Hepatocyte (in vitro differentiated cells): ENCODE data around the gene GLT8D1.

Experiments
- CTCF ChIP-seq: fragments of 200-600 bp; sonication (generic); IDR thresholded peaks from 2 replicates; pipeline ENCODE4 v1.5.1; 2016; ENCODE audit warnings: antibody characterized with exemption, mild to moderate bottlenecking; ENCODE audit not compliant: poor library complexity
- EZH2 ChIP-seq: fragments of 200-600 bp; sonication (generic); IDR thresholded peaks from 2 replicates; pipeline ENCODE4 v1.6.1; 2016; ENCODE audit warnings: antibody characterized with exemption, mild to moderate bottlenecking, borderline replicate concordance
- EZH2phosphoT487 ChIP-seq: fragments of 200-600 bp; sonication (generic); IDR thresholded peaks from one replicate; pipeline ENCODE4 v1.6.1; 2018; ENCODE audit warnings: antibody characterized with exemption, mild to moderate bottlenecking, low read depth, moderate library complexity; ENCODE audit not compliant: unreplicated experiment, severe bottlenecking

GRCh38 chr3:52670621-52671521, 34.7 kb downstream of the GLT8D1 start:
- TF ChIP-seq CTCF (no peak), EZH2 (no peak), EZH2phosphoT487 (no peak)
